ENCODE measurements around the gene RAE1. TPM values are rescaled to one million over a fixed set of nuclear protein-coding genes. Genes with fewer than 3 reads are reported as not detected.

The RAE1 gene
- total RNA-seq, 1 experiment from 2014 or later: 46.3 TPM

GRCh38 chr20:57384486-57384885 lies 33.4 kb downstream of the RAE1 start (continued):
- TF ChIP-seq YY1 (IDR thresholded peaks at IDR 0.05; ENCODE audit: extremely low read depth, insufficient replicate concordance, low read depth, low read length) (no peak), FOSL1 (IDR thresholded peaks at IDR 0.05; ENCODE audit: low read depth) (no peak), ZNF274 (IDR thresholded peaks at IDR 0.05; ENCODE audit: low read depth, low read length) (no peak), CEBPB (IDR thresholded peaks at IDR 0.05; ENCODE audit: low read depth) (no peak), TCF7L2 (IDR thresholded peaks at IDR 0.05; ENCODE audit: borderline replicate concordance, extremely low read depth, insufficient read depth, insufficient read length) (no peak), POLR2A (IDR thresholded peaks at IDR 0.05; ENCODE audit: borderline replicate concordance, extremely low read depth, insufficient read depth, insufficient read length) (no peak), EZH2phosphoT487 (IDR thresholded peaks at IDR 0.05; ENCODE audit: borderline replicate concordance) (no peak)

- Histone ChIP-seq H3K36me3 (ENCODE audit: control insufficient read depth in 1 of 2, insufficient read depth in 2 of 2, low read length in 2 of 2) (no peaks in the 10 kb centered on the region), H3K27me3 (ENCODE audit: insufficient read depth, low read length) (no peaks in the 10 kb centered on the region), H3K4me2 (ENCODE audit: low read length) (no peak overlapping the region), H3K27ac (ENCODE audit: low read depth, low read length) (no peak overlapping the region), H3K79me2 (ENCODE audit: insufficient read depth, low read length) (no peaks in the 10 kb centered on the region), H3K9me3 (ENCODE audit: control insufficient read depth in 1 of 2, insufficient read depth in 1 of 2, low read depth in 1 of 2, low read length in 2 of 2) (no peaks in the 10 kb centered on the region), H3K9ac (ENCODE audit: low read length) (no peak overlapping the region), H4K20me1 (ENCODE audit: insufficient read depth) (no peaks in the 10 kb centered on the region), H3K4me1 (ENCODE audit: control insufficient read depth in 1 of 2, insufficient read depth in 2 of 2, low read length in 2 of 2) (peaks cover 12 to 17% of the 10 kb centered on the region in 2 experiments), H3K4me3 (replicated peaks in 1 of 2; ENCODE audit: low read depth in 1 of 2, low read length in 2 of 2) (no peak overlapping the region), H2AFZ (ENCODE audit: low read depth, low read length, poor library complexity, severe bottlenecking) (no peak overlapping the region), H3K9me2 (ENCODE audit: insufficient read depth) (no peaks in the 10 kb centered on the region)
- ChIA-PET RAD21 (ENCODE audit: low non-redundant PET in 1 of 2, low total read pairs in 2 of 2, uncharacterized antibody in 2 of 2, unreplicated experiment in 2 of 2) (no interaction called here), CTCF (no interaction called here), POLR2A (no interaction called here)
- no TSS peak for BruUV-seq (replicated peaks)
- DNase-seq (ENCODE audit: low read depth, low spot score) (no peak), ATAC-seq (no peak)
- intact Hi-C loops (cut with micrococcal nuclease): loop anchor here (10.0 kb wide), 1 partner anchor 210 kb away; no protein-coding TSS in a partner anchor
- TF ChIP-seq ZFX (IDR thresholded peaks at IDR 0.05) (no peak), EGR1 (IDR thresholded peaks at IDR 0.05; ENCODE audit: low read depth) (no peak), MAX (IDR thresholded peaks at IDR 0.05) (no peak), CTCF (IDR thresholded peaks at IDR 0.05 in 2 of 3, conservative IDR thresholded peaks at IDR 0.05 in 1 of 3; ENCODE audit: borderline replicate concordance in 1 of 3, insufficient read depth in 1 of 3, low read depth in 2 of 3, low read length in 2 of 3) (no peak), EZH2phosphoT487 (IDR thresholded peaks at IDR 0.05; ENCODE audit: borderline replicate concordance) (no peak), RAD21 (IDR thresholded peaks at IDR 0.05; ENCODE audit: low read depth) (no peak), ZNF274 (IDR thresholded peaks at IDR 0.05; ENCODE audit: low read depth, low read length) (no peak), POLR2AphosphoS5 (IDR thresholded peaks at IDR 0.05; ENCODE audit: low read depth, low read length) (no peak), TCF7L2 (IDR thresholded peaks at IDR 0.05; ENCODE audit: borderline replicate concordance, extremely low read depth, insufficient read depth, insufficient read length) (no peak), CBX3 (IDR thresholded peaks at IDR 0.05; ENCODE audit: low read depth) (no peak), SP1 (IDR thresholded peaks at IDR 0.05; ENCODE audit: low read depth) (no peak), ELF1 (IDR thresholded peaks at IDR 0.05; ENCODE audit: borderline replicate concordance, low read depth) (no peak), FOSL1 (IDR thresholded peaks at IDR 0.05; ENCODE audit: low read depth) (no peak), EZH2 (IDR thresholded peaks at IDR 0.05) (no peak), ATF3 (IDR thresholded peaks at IDR 0.05) (no peak), REST (IDR thresholded peaks at IDR 0.05; ENCODE audit: low read depth) (no peak)
These were observed 34.1 kb downstream of the RAE1 start for GRCh38 chr20:57384953-57385761.

All from HCT116 (cell line).